Stimulated activated naive CD4-positive, alpha-beta T cell treated with Interleukin-2 at 50 U/mL for 16 hours (primary cell): ENCODE data around the gene ZNF557.
A peak's percentile ranks its signal among the peaks of the same experiment; 100 is the strongest.
"Not testable (repeated sequence)": the region's sequence is repeated elsewhere in the genome, so short reads cannot be mapped to it uniquely, and the experiment has no call there.

Experiments used
- DNase-seq: peaks from one replicate; lab custom pipeline; 2025; lab: John Stamatoyannopoulos, UW

ZNF557 gene

DNA sequence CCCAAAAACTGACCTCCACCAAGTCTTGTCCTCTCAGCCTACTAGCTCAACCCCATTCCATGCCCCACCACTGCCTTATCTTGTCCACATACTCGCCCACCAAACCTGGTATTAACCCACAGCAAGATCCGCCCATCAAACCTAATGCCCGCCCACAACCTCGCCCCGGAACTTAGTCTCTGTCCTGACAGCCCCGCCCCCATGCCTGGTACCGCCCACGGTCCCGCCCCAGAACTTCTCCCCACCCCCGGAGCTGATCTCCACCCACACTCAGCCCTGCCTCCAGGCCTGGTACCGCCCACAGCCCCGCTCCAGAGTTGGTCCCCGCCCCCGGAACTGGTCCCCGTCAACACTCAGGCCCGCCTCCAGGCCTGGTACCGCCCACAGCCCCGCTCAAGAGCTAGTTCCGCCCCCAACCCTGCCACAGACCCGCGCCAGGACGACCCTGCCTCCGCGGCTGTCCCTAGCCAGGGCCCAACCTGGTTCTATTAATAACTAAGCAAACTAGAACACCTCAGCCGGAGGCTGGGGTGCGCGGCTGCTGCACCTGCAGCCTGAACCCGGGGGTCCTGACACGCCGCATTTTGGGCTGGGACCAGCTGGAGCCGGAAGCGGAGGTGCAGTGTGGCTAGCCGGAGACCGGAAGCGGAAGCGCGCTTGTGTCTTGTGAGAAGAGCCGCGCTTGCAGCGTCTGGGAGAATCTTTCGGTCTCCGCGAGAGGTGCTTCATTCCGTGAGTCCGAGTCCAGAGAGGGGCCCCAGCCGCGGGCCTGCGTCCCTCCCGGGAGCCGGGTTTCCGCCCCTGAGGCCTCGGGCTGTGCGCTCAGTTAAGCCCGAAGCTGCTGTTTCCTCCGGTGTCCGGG lies at the start of gene ZNF557:
TSS of gene ZNF557 (plus strand) at position 662 of the 862 bp plus-strand sequence. CDS start 5,372 bp downstream, outside the sequence.
- peak; percentile 98 for DNase-seq

DNA sequence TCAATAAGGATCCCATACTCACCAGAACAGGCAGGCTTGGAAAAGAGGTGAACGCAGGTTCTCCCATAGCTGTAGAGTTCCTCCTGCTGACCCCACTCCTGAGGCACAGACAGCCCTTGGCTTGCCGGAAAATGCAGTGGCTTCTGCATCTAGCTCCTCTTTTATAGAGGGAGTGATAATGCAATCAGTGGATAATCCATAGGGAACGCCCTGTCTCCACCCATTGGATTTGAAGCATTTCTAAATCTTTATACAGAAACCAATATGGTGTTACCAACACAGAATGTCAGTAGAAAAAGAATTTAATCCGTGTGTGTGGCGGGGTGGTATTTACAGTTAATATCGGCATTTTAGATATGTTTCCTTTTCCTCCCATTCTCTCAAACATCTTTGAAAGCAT lies 48.2 kb upstream of the ZNF557 start, which contains the start of gene MBD3L2B:
TSS of gene MBD3L2B (minus strand) at position 101 of the 400 bp plus-strand sequence. CDS start at position 67, 34 bp downstream.
- DNase-seq: not testable (repeated sequence)

DNA sequence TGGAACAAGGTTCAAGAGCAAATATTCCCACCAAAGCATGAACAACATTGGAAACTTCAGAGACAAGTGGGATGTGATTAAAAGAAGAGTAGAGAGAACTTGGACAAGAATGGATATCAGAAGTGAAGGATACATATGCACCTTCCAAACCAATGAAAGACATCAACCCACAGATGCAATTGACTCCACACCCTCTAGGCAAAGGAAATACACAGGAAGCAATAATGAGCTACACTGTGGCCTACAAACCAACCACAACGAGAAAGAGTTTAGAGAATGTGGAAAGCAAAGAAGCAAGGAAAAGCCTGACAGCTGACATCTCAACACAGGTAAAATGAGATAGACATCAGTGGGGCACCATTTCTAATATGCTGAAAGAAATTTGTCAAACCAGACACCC lies 40.7 kb upstream of the ZNF557 start:
- DNase-seq: not testable (repeated sequence)

DNA sequence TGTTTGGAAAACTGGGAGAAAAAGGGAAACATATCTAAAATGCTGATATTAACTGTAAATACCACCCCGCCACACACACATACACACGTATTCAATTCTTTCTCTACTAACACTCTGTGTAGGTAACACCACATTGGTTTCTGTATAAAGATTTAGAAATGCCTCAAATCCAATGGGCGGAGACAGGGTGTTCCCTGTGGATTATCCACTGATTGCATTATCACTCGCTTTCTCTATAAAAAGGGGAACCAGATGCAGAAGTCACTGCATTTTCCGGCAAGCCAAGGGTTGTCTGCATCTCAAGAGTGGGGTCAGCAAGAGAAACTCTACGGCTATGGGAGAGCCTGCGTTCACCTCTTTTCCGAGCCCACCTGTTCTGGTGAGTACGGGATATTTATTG lies 39.2 kb upstream of the ZNF557 start, which contains the start of gene MBD3L5:
TSS of gene MBD3L5 (plus strand) at position 301 of the 400 bp plus-strand sequence. CDS start at position 335, 34 bp downstream.
- DNase-seq: not testable (repeated sequence)

DNA sequence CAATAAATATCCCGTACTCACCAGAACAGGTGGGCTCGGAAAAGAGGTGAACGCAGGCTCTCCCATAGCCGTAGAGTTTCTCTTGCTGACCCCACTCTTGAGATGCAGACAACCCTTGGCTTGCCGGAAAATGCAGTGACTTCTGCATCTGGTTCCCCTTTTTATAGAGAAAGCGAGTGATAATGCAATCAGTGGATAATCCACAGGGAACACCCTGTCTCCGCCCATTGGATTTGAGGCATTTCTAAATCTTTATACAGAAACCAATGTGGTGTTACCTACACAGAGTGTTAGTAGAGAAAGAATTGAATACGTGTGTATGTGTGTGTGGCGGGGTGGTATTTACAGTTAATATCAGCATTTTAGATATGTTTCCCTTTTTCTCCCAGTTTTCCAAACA lies 29.4 kb upstream of the ZNF557 start, which contains the start of gene MBD3L4:
TSS of gene MBD3L4 (minus strand) at position 101 of the 400 bp plus-strand sequence. CDS start at position 66, 35 bp downstream.
- not testable (repeated sequence) for DNase-seq

DNA sequence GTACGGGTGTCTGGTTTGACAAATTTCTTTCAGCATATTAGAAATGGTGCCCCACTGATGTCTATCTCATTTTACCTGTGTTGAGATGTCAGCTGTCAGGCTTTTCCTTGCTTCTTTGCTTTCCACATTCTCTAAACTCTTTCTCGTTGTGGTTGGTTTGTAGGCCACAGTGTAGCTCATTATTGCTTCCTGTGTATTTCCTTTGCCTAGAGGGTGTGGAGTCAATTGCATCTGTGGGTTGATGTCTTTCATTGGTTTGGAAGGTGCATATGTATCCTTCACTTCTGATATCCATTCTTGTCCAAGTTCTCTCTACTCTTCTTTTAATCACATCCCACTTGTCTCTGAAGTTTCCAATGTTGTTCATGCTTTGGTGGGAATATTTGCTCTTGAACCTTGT lies 27.9 kb upstream of the ZNF557 start:
- not testable (repeated sequence) for DNase-seq

DNA sequence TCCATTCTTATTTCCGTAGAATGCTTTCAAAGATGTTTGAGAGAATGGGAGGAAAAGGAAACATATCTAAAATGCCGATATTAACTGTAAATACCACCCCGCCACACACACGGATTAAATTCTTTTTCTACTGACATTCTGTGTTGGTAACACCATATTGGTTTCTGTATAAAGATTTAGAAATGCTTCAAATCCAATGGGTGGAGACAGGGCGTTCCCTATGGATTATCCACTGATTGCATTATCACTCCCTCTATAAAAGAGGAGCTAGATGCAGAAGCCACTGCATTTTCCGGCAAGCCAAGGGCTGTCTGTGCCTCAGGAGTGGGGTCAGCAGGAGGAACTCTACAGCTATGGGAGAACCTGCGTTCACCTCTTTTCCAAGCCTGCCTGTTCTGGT lies 20.5 kb upstream of the ZNF557 start, which contains the start of gene MBD3L2:
TSS of gene MBD3L2 (plus strand) at position 301 of the 400 bp plus-strand sequence. CDS start at position 354, 53 bp downstream.
- DNase-seq: not testable (repeated sequence)

DNA sequence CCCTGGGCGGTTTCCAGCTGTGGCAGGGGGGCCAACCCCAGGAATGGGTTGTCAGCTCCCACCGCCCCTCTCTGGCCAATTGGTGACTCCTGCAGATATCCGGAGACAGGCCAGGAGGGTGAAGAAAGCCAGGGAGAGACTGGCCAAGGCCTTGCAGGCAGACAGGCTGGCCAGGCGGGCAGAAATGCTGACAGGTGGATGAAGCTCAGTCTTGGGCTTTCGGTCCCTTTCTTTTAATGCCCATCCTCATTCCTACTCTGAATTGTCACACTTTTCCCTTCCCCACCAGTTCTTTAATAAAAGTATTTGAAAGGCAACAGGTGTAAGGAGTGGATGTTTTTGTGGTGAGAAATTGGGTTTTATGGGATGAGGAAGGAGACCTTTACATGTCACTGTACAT lies 18.1 kb upstream of the ZNF557 start:
- DNase-seq: not testable (repeated sequence)

DNA sequence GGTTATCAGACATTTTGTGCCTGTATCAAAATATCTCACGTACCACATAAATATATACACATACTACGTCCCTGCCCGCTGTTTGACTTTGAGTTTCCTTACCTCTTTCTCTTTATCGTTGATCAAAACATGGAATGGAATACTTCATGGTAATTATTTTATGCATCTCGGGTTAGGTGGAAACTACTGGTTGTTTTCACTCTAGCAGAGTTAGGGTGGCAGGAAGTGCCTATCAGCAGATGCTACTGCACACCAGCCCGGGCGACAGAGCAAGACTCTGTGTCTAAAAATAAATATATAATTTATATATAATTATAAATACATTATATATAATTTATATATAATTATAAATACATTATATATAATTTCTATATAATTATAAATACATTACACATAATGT lies 16.6 kb upstream of the ZNF557 start:
- not testable (repeated sequence) for DNase-seq

DNA sequence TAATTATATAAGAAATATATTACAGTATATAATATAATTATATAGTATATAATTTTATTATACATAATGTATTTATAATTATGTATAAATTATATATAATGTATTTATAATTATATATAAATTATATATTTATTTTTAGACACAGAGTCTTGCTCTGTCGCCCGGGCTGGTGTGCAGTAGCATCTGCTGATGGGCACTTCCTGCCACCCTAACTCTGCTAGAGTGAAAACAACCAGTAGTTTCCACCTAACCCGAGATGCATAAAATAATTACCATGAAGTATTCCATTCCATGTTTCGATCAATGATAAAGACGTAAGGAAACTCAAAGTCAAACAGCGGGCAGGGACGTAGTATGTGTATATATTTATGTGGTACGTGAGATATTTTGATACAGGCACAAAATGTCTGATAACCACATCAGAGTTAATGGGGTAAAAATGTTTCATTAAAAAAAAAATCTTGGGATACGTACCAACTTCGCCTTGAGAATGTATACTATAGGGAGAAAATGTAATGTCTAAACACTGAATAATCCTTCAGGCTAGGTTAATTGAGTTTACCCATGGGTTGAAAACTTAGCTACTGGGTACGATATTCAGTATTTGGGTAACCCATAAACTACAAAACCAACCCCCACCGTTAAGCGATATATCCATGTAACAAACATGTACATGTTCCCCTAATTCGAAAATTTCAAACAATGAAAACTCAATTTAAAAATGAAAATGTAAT lies 14.7 kb upstream of the ZNF557 start:
- DNase-seq: not testable (repeated sequence)

DNA sequence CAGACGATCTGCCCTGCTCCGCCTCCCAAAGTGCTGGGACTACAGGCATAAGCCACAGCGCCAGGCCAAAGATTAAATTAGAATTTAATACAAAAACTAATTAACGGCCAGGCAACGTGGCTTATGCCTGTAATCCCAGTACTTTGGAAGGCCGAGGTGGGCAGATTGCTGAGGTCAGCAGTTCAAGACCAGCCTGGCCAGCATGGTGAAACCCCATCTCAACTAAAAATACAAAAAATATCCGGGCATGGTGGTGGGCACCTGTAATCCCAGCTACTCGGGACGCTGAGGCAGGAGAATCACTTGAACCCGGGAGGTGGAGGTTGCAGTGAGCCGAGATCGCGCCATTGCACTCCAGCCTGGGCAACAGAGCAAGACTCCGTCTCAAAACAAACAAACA lies 13.8 kb upstream of the ZNF557 start:
- DNase-seq: not testable (repeated sequence)

DNA sequence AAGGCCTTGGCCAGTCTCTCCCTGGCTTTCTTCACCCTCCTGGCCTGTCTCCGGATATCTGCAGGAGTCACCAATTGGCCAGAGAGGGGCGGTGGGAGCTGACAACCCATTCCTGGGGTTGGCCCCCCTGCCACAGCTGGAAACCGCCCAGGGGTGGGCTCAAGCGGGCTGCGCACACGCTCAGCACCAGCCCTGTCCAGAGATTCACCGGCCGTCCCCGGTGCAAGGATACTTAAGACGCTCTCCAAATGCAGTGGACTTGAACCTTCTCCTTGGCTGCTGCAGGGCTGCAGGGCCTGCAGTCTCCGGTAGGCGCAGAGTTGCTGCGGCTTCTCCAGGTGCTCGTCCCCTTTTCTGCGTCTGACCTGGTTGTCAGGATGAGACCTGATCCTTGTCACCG lies 13.1 kb upstream of the ZNF557 start:
- not testable (repeated sequence) for DNase-seq

DNA sequence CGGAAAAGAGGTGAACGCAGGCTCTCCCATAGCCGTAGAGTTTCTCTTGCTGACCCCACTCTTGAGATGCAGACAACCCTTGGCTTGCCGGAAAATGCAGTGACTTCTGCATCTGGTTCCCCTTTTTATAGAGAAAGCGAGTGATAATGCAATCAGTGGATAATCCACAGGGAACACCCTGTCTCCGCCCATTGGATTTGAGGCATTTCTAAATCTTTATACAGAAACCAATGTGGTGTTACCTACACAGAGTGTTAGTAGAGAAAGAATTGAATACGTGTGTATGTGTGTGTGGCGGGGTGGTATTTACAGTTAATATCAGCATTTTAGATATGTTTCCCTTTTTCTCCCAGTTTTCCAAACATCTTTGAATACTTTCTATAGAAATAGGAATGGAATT lies 10.9 kb upstream of the ZNF557 start, which contains the start of gene MBD3L3:
TSS of gene MBD3L3 (minus strand) at position 101 of the 400 bp plus-strand sequence. CDS start at position 30, 71 bp downstream.
- not testable (repeated sequence) for DNase-seq

DNA sequence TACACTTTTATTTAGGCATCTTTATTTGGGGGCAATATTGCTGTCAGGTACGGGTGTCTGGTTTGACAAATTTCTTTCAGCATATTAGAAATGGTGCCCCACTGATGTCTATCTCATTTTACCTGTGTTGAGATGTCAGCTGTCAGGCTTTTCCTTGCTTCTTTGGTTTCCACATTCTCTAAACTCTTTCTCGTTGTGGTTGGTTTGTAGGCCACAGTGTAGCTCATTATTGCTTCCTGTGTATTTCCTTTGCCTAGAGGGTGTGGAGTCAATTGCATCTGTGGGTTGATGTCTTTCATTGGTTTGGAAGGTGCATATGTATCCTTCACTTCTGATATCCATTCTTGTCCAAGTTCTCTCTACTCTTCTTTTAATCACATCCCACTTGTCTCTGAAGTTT lies 9.5 kb upstream of the ZNF557 start:
- DNase-seq: not testable (repeated sequence)

DNA sequence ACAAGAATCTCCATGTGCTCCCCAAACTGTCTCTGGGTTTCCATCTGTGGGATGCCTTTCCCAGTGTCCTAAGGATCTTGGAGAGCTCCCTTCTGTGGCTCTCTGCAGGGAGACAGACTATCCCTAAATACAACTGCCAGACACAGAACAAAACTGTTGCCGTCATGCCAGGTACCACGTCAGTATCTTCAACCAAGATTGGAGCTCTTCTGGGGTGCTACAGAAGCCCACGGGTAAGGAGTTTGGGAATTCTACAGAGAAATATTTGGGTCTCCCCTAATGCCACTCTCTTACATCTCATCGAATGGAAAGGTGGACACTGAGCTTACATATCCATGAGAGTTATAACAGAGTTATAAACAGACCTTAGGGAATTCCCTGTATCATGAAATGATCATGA lies 6.2 kb upstream of the ZNF557 start:
- DNase-seq: no peak

DNA sequence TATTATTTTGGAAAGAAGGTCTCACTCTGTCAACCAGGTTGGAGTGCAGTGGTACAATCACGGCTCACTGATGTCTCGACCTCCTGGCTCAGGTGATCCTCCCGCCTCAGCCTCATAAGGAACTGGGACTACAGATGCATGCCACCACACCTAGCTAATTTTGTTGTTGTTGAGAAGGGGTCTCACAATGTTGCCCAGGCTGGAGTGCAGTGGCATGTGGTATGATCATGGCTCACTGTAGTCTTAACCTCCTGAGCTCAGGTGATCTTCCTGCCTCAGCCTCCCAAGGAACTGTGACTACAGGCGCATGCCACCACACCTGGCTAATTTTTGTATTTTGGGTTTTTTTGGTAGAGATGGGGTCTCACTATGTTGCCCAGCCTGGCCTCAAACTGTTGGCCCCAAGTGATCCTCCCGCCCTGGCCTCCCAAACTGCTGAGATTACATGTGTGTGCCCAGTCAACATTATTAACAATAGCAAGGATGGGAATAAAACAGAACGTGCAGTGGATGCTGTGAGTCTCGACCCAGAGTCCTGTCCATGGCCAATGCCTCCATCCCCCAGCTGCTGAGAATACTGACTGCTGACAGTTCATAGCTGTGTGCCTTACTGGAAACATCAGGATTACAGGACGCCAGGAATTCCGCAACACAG lies 5.6 kb upstream of the ZNF557 start:
- no peak for DNase-seq

DNA sequence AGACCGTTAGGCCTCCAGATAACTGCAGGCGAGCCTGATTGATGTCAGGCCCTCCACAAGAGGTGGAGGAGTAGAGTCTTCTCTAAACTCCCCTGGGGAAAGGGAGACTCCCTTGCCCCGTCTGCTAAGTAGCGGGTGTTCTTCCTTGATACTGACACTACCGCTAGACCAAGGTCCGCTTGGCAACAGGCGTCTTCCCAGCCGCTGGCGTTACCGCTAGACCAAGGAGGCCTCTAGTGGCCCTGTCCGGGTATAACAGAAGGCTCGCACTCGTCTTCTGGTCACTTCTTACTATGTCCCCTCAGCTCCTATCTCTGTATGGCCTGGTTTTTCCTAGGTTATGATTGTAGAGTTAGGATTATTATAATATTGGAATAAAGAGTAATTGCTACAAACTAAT lies 2.4 kb upstream of the ZNF557 start:
- DNase-seq: not testable (repeated sequence)

DNA sequence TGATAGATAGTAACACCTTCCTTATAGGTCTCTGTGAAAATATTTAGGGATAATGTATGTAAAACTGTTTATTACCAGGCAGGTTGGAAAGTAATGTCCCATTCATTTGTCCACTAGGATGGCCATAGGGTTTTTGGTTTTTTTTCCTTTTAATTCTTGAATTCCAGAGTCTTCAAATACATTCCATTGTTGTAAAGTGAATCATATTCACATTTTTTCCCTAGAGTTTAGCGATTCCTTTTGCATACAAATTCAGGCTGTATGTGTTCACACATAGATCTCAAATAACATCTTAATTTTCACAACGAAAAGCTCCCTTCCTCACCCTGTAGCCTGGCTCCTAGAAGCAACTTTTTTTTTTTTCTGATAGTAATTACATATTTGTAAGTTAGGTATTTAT lies 1.8 kb upstream of the ZNF557 start:
- no peak for DNase-seq

DNA sequence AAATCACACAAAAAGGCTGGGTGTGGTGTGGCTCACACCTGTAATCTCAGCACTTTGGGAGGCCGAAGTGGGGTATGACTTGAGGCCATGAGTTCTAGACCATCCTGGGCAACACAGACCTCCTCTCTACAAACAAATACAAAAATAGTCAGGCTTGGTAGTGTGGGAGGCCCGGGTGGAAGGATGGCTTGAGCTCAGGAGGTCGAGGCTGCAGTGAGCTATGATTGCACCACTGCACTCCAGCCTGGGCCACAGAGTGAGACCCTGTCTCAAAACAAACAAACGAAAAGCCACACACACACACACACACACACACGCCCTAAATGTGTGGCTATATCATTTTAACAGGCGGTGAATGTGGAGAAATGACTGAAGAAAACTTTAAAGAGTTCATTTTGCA lies 904 bp upstream of the ZNF557 start:
- no peak for DNase-seq

DNA sequence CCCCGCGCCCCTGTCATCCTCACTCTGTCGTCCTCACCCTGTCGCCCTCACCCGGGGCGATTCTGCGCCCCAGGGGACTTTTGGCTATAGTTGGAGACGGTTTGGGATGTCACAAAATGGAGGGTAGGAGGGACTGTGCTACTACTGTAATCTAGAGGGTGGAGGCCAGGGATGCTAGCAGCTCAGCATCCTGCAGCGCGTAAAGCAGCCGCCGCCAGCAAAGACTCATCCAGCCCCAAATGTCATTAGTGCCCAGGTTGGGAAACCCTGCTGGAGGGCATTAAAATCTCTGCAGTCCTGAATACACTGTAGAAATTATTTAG lies 362 bp downstream of the ZNF557 start:
- no peak for DNase-seq

DNA sequence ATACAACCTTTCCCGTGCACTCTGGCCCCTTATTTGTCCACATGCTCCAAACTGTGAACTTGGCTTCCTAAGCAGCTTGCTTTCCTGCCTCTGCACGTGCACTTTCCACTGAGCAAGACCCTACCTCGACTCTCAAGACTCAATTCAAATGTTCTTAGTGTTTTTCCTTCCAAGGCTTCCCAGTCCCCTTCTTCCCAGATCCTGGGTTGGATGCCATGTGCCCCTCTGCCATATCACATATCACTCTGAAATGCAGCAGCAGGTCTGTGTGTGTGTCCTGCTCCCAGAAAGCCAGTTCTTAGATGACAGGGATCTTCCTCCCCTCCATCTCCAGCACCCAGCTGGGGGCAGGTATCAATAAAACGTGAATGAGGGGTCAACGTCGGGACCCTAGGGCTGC lies 3.0 kb downstream of the ZNF557 start:
- no peak for DNase-seq

DNA sequence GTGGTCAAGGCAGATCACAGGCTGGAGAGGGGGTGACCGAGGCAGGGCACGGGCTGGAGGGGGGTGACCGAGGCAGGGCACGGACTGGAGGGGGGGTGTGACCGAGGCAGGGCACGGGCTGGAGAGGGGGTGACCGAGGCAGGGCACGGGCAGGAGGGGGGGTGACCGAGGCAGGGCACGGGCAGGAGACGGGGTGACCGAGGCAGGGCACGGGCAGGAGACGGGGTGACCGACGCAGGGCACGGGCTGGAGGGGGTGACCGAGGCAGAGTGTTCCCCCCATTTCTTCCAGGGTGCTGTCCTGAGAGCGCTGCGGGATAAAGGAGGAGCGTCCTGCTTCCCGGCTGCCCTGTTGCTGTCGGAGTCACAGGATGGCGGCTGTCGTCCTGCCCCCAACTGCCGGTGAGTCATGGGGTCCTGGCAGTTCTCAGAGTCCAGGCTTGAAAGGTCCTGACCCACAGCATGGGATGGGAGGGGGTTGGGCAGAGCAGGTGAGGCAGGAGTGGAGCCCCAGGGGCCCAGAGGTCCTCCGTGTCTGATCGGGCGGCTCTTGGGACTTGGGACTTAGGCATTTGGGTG lies 5.3 kb downstream of the ZNF557 start:
- DNase-seq: no peak
